T-helper 2 cell treated with Interferon-gamma antibody and Interleukin-4, amounts not matched to agents 5 μg/mL and 100 μg/mL, for 36 hours (primary cell): ENCODE data around the gene HACD2.

Experiments used
- DNase-seq: peaks from one replicate; pipeline ENCODE4 v3.0.0; 2021; ENCODE audit warnings: low spot score
- H3K27ac Mint-ChIP-seq: one replicate; pipeline ENCODE4 v1.8.0; 2021; ENCODE audit warnings: mild to moderate bottlenecking, mixed read lengths
- H3K27me3 Mint-ChIP-seq: one replicate; pipeline ENCODE4 v1.8.0; 2021; ENCODE audit warnings: low read depth, mixed read lengths
- H3K36me3 Mint-ChIP-seq: one replicate; pipeline ENCODE4 v1.8.0; 2021; ENCODE audit warnings: low read depth, mixed read lengths
- H3K4me1 Mint-ChIP-seq: one replicate; pipeline ENCODE4 v1.8.0; 2021; ENCODE audit warnings: low read depth, mixed read lengths
- H3K4me3 Mint-ChIP-seq: one replicate; pipeline ENCODE4 v1.8.0; 2022; ENCODE audit warnings: mild to moderate bottlenecking, moderate library complexity, mixed read lengths
- H3K9me3 Mint-ChIP-seq: one replicate; pipeline ENCODE4 v1.8.0; 2021; ENCODE audit warnings: mixed read lengths

HACD2 gene

GRCh38 chr3:123458255-123458654 is 126.6 kb downstream of the HACD2 start:
- H3K27ac Mint-ChIP-seq = no peak overlapping the region
- H3K4me1 Mint-ChIP-seq = no peaks in the 10 kb centered on the region
- no peaks in the 10 kb centered on the region for H3K9me3 Mint-ChIP-seq
- no peak for DNase-seq
- H3K4me3 Mint-ChIP-seq = no peak overlapping the region
- peaks cover 30% of the 10 kb centered on the region for H3K27me3 Mint-ChIP-seq
- no peaks in the 10 kb centered on the region for H3K36me3 Mint-ChIP-seq

- Mint-ChIP-seq H3K27ac (no peak overlapping the region), H3K9me3 (no peaks in the 10 kb centered on the region), H3K4me3 (no peak overlapping the region), H3K36me3 (no peaks in the 10 kb centered on the region), H3K27me3 (peaks cover 28% of the 10 kb centered on the region), H3K4me1 (no peaks in the 10 kb centered on the region)
- DNase-seq = no peak
Observed at GRCh38 chr3:123457841-123458240, 127.0 kb downstream of the HACD2 start.

GRCh38 chr3:123453675-123454074 is 131.2 kb downstream of the HACD2 start:
- Mint-ChIP-seq H3K4me1 (no peaks in the 10 kb centered on the region), H3K4me3 (no peak overlapping the region), H3K36me3 (no peaks in the 10 kb centered on the region), H3K9me3 (no peaks in the 10 kb centered on the region), H3K27me3 (peaks cover 38% of the 10 kb centered on the region), H3K27ac (no peak overlapping the region)
- no peak for DNase-seq

- H3K27ac Mint-ChIP-seq = no peak overlapping the region
- peaks cover 45% of the 10 kb centered on the region for H3K27me3 Mint-ChIP-seq
- no peaks in the 10 kb centered on the region for H3K9me3 Mint-ChIP-seq
- peaks cover 1% of the 10 kb centered on the region for H3K36me3 Mint-ChIP-seq
- DNase-seq = no peak
- no peak overlapping the region for H3K4me3 Mint-ChIP-seq
- H3K4me1 Mint-ChIP-seq = no peaks in the 10 kb centered on the region
Observed at GRCh38 chr3:123451186-123451585, 133.7 kb downstream of the HACD2 start.

- H3K4me3 Mint-ChIP-seq = peak overlapping the region; percentile 20
- H3K27me3 Mint-ChIP-seq = peaks cover 56% of the 10 kb centered on the region
- H3K9me3 Mint-ChIP-seq = no peaks in the 10 kb centered on the region
- DNase-seq = no peak
- H3K27ac Mint-ChIP-seq = no peak overlapping the region
- peaks cover 1% of the 10 kb centered on the region for H3K36me3 Mint-ChIP-seq
- H3K4me1 Mint-ChIP-seq = no peaks in the 10 kb centered on the region
Observed at GRCh38 chr3:123449997-123450604, 134.8 kb downstream of the HACD2 start.

GRCh38 chr3:123449102-123449996 is 135.5 kb downstream of the HACD2 start:
- Mint-ChIP-seq H3K27me3 (peaks cover 60% of the 10 kb centered on the region), H3K9me3 (no peaks in the 10 kb centered on the region), H3K27ac (no peak overlapping the region), H3K4me3 (no peak overlapping the region), H3K4me1 (no peaks in the 10 kb centered on the region), H3K36me3 (peaks cover 1% of the 10 kb centered on the region)
- DNase-seq = no peak

- H3K4me1 Mint-ChIP-seq = no peaks in the 10 kb centered on the region
- no peak for DNase-seq
- no peak within 1 kb of the TSS for H3K27ac Mint-ChIP-seq
- H3K9me3 Mint-ChIP-seq = no peaks in the 10 kb centered on the region
- peaks cover 1% of the 10 kb centered on the region for H3K36me3 Mint-ChIP-seq
- peak within 1 kb of the TSS; percentile 20 for H3K4me3 Mint-ChIP-seq
- peaks cover 63% of the 10 kb centered on the region for H3K27me3 Mint-ChIP-seq
Observed at GRCh38 chr3:123448536-123449101, 136.2 kb downstream of the HACD2 start, which contains the start of gene ADCY5. Gene ADCY5 (minus strand): TSS chr3:123449090. CDS start chr3:123448545, 545 bp downstream.

GRCh38 chr3:123447749-123448517 is 136.9 kb downstream of the HACD2 start:
- DNase-seq = peak; percentile 34
- H3K4me1 Mint-ChIP-seq = no peaks in the 10 kb centered on the region
- H3K9me3 Mint-ChIP-seq = no peaks in the 10 kb centered on the region
- peaks cover 1% of the 10 kb centered on the region for H3K36me3 Mint-ChIP-seq
- H3K4me3 Mint-ChIP-seq = no peak overlapping the region
- no peak overlapping the region for H3K27ac Mint-ChIP-seq
- H3K27me3 Mint-ChIP-seq = peaks cover 63% of the 10 kb centered on the region

GRCh38 chr3:123447416-123447748 is 137.5 kb downstream of the HACD2 start:
- Mint-ChIP-seq H3K4me3 (peak overlapping the region; percentile 15), H3K36me3 (peaks cover 1% of the 10 kb centered on the region), H3K27me3 (peaks cover 63% of the 10 kb centered on the region), H3K9me3 (no peaks in the 10 kb centered on the region), H3K27ac (no peak overlapping the region), H3K4me1 (no peaks in the 10 kb centered on the region)
- no peak for DNase-seq

- Mint-ChIP-seq H3K4me3 (peak overlapping the region; percentile 42), H3K9me3 (no peaks in the 10 kb centered on the region), H3K4me1 (no peaks in the 10 kb centered on the region), H3K27ac (no peak overlapping the region), H3K27me3 (peaks cover 59% of the 10 kb centered on the region), H3K36me3 (peaks cover 1% of the 10 kb centered on the region)
- no peak for DNase-seq
Observed at GRCh38 chr3:123446610-123447109, 138.2 kb downstream of the HACD2 start.

GRCh38 chr3:123446210-123446609 is 138.6 kb downstream of the HACD2 start:
- Mint-ChIP-seq H3K9me3 (no peaks in the 10 kb centered on the region), H3K27me3 (peaks cover 55% of the 10 kb centered on the region), H3K27ac (no peak overlapping the region), H3K4me3 (peak overlapping the region; percentile 14), H3K4me1 (no peaks in the 10 kb centered on the region), H3K36me3 (peaks cover 1% of the 10 kb centered on the region)
- DNase-seq = no peak

GRCh38 chr3:123445702-123446101 is 139.2 kb downstream of the HACD2 start:
- H3K27ac Mint-ChIP-seq = no peak overlapping the region
- H3K4me1 Mint-ChIP-seq = no peaks in the 10 kb centered on the region
- peaks cover 1% of the 10 kb centered on the region for H3K36me3 Mint-ChIP-seq
- H3K9me3 Mint-ChIP-seq = no peaks in the 10 kb centered on the region
- no peak overlapping the region for H3K4me3 Mint-ChIP-seq
- DNase-seq = no peak
- peaks cover 50% of the 10 kb centered on the region for H3K27me3 Mint-ChIP-seq

GRCh38 chr3:123444744-123445143 is 140.1 kb downstream of the HACD2 start:
- peaks cover 42% of the 10 kb centered on the region for H3K27me3 Mint-ChIP-seq
- H3K4me1 Mint-ChIP-seq = no peaks in the 10 kb centered on the region
- no peak for DNase-seq
- no peak overlapping the region for H3K27ac Mint-ChIP-seq
- no peaks in the 10 kb centered on the region for H3K9me3 Mint-ChIP-seq
- no peak overlapping the region for H3K4me3 Mint-ChIP-seq
- peaks cover 1% of the 10 kb centered on the region for H3K36me3 Mint-ChIP-seq
